Right hindlimb (tissue), 1 donor: ENCODE measurements around the gene HSF5.

ENCODE experiments used
- DNase-seq: peaks from one replicate; pipeline ENCODE4 v3.0.0-alpha.2; 2018

Gene HSF5

GRCh38 chr17:58487589-58488427 lies at the start of gene HSF5:
TSS of gene HSF5 (minus strand) at chr17:58488408. CDS start at chr17:58488274, 134 bp downstream.
- DNase-seq = peak; percentile 63

GRCh38 chr17:58537266-58537665 lies 49.1 kb upstream of the HSF5 start:
- DNase-seq = no peak

- DNase-seq = peak; percentile 59
These were observed 48.3 kb upstream of the HSF5 start for GRCh38 chr17:58536542-58536941.

GRCh38 chr17:58535431-58535830 lies 47.2 kb upstream of the HSF5 start:
- DNase-seq = no peak

GRCh38 chr17:58534901-58535421 lies 46.8 kb upstream of the HSF5 start:
- DNase-seq = no peak

- no peak for DNase-seq
These were observed 46.1 kb upstream of the HSF5 start for GRCh38 chr17:58534331-58534730.

GRCh38 chr17:58533616-58534188 lies 45.5 kb upstream of the HSF5 start:
- DNase-seq = no peak

GRCh38 chr17:58532555-58532951 lies 44.3 kb upstream of the HSF5 start:
- no peak for DNase-seq

GRCh38 chr17:58531661-58532554 lies 43.7 kb upstream of the HSF5 start:
- peak; percentile 64 for DNase-seq

- DNase-seq = no peak
These were observed 42.9 kb upstream of the HSF5 start for GRCh38 chr17:58531122-58531521.

GRCh38 chr17:58530655-58531054 lies 42.4 kb upstream of the HSF5 start:
- DNase-seq = no peak

- DNase-seq = no peak
These were observed 41.1 kb upstream of the HSF5 start for GRCh38 chr17:58529275-58529674.

GRCh38 chr17:58528443-58528842 lies 40.2 kb upstream of the HSF5 start:
- no peak for DNase-seq

GRCh38 chr17:58527949-58528348 lies 39.7 kb upstream of the HSF5 start:
- DNase-seq = no peak

GRCh38 chr17:58527306-58527705 lies 39.1 kb upstream of the HSF5 start:
- no peak for DNase-seq

- peak; percentile 74 for DNase-seq
These were observed 37.0 kb upstream of the HSF5 start for GRCh38 chr17:58525239-58525638.

- no peak for DNase-seq
These were observed 33.5 kb upstream of the HSF5 start for GRCh38 chr17:58521680-58522079.

GRCh38 chr17:58520843-58521430 lies 32.7 kb upstream of the HSF5 start:
- no peak for DNase-seq

- peak; percentile 100 for DNase-seq
These were observed 29.9 kb upstream of the HSF5 start for GRCh38 chr17:58517928-58518609.

- no peak for DNase-seq
These were observed 29.2 kb upstream of the HSF5 start for GRCh38 chr17:58517378-58517927.

GRCh38 chr17:58516644-58517377 lies 28.6 kb upstream of the HSF5 start:
- DNase-seq = no peak
